Hypothalamus (tissue), 51 donors: ENCODE results near the gene ST3GAL3.
A peak's percentile ranks its signal among the peaks of the same experiment; 100 is the strongest.

Experiments used
- DNase-seq, 51 donors: peaks; one replicate each; lab custom pipeline; 2025; lab: John Stamatoyannopoulos, UW

The ST3GAL3 gene

DNA sequence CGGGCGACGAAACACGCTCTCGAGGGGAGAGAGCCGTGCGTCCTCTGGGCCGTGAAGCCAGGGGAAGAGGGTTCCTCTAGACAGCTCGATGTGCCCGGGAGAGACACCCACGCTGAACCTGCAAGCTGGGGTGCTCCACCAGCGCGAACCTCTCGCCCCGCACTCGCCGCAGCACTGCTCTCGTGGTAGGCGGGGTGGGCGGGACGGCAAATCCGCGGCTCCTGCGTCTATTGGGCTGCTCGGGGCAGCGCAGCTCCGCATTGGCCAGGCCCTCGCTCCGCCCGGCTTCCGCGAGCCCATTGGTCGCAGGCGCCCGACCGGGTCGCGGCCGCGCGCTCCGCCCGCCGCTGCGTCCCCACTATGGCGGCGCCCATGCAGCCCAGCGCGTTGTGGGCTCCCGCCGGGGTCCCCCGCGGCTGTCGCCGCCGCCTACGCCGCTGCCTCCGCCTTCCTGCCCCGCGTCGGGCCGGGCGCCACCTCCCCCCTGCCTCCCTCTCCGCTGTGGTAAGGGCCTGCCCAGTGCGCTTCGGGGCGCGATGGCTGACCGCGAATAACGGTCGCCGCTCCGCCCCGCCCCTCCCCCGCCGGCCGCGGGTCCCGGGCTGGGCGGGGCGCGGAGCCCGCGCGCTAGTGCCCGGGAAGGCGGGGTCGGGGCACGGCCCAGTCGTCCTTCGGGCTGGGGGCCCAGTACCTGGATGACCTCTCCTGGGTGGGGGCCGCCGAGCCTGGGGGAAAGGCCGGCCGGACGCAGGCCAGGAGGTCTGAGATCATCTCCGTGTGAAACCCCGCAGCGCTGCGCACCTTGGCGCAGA is at the start of gene ST3GAL3:
ST3GAL3 (plus strand) TSS at position 347 of the 812 bp plus-strand sequence. CDS start 28,727 bp downstream, outside the sequence.
- DNase-seq = peak; percentile 23 to 94 (median 83)

DNA sequence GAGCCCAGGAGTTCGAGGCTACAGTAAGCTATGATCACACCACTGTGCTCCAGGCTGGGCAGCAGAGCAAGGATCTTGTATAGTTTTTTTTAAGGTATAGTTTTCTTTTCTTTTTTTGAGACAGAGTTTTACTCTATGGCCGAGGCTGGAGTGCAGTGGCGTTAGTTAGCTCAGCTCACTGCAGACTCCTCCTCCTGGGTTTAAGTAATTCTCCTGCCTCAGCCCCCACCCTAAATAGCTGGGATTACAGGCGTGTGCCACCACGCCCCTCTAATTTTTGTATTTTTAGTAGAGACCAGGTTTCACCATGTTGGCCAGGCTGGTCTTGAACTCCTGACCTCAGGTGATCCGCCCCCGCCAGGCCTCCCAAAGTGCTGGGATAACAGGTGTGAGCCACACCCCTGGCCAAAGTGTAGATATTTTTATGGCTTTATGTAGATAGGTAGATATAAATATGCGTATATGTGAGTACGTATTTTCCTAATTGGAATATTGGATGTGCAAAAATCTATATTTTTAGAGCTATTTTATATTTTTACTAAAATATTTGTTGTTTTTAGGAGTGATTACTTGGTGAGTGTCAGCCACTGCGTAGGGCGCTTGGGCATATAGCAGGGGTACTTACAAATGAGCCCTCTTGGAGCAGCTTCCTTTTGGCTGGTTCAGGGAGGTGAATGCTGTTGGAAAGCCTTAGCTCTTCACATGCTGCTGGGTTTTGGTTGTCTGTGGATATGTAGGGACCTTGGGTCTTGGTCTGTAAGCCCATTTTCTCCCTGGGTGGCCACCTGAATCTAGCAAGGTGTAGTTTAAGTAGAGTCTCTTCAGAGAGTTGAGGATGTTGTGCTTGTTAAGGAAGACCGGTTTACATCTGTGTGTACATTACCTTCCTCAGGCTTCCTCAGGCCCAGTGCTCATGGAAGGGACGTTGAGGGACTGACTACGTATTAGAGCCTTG is 47.8 kb upstream of the ST3GAL3 start:
- DNase-seq = no peak

GRCh38 chr1:43660355-43660754 is 47.0 kb upstream of the ST3GAL3 start:
- DNase-seq = peak in 1 of 51 donors; percentile 37

DNA sequence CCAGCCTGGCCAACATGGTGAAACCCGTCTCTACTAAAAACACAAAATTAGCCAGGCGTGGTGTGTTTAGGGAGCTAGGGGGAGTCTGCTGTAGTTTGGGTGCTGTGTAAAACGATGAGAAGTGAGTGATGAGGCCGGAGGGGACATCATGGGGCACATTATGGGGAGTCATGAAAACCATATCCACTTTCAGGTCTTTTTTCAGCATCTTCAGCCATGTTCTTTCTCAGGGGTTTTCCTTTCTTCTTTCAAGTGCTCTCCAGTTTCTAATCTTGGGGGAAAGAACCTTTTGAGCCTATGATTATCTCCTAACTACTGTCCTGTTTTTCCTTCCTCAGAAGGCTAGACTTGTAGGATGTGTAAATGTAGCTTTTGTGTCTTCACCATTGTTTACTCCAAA is 43.0 kb upstream of the ST3GAL3 start:
- no peak for DNase-seq

DNA sequence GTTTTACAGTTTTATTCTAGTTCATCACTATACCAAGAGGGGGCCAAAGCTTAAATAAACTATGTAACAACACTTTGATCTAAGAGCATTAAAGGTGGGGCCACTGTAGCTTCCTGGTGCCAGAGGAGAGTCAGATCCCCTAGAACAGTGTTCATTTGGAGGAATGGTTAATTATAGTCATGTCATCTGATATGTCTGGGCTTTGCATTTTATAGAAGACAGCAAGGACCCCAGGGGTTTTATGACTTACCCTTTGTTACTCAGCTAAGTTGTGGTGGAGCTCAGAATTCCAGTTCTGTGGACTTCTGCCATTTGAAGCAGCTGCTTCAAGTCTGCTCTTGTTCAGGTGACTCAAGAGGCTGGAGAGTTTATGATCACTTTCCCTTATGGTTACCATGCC is 40.7 kb upstream of the ST3GAL3 start:
- no peak for DNase-seq

DNA sequence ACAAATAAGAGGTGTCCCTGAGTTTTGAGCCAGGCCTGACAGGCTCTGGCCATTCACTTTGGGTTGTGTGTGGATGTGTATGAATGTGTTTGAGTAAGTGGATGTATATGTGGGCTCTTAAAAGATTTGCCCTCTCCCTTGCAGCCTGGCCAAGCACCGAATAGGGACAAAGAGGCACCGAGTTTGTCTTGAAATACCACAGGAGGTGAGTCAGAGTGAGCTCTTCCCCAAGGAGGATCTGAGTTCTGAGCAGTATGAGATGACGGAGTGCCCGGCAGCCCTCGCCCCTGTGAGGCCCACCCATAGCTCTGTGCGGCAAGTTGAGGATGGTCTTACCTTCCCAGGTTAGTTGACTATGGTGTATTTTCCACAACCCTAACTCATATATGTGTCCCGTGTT is 38.4 kb upstream of the ST3GAL3 start:
- no peak for DNase-seq

- no peak for DNase-seq
Observed at GRCh38 chr1:43669878-43670277, 37.5 kb upstream of the ST3GAL3 start.

GRCh38 chr1:43671193-43671592 is 36.1 kb upstream of the ST3GAL3 start:
- DNase-seq = no peak

- DNase-seq = peak in 2 of 51 donors; percentile 7 to 21
Observed at GRCh38 chr1:43671626-43672330, 35.6 kb upstream of the ST3GAL3 start.

DNA sequence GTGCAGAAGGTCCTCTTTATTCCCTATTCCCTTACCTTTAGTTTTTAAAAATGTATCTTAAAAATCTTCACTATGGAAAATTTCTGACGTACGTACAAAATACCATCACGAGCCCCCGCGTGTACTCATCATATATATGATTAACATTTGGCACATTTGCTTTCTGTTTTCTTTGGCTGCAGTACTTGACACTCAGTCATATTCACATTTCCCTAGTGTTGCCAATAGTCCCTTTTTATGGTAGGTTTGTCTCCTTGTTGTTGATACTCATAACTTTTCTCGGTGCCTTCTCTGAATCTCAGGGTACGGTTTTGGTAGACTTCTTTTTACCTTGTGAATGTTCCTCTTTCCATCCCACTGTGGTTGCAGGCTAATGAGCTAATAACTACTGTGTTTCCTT is 34.1 kb upstream of the ST3GAL3 start:
- no peak for DNase-seq

- DNase-seq = no peak
Observed at GRCh38 chr1:43678940-43679339, 28.4 kb upstream of the ST3GAL3 start.

- DNase-seq = no peak
Observed at GRCh38 chr1:43683560-43683959, 23.8 kb upstream of the ST3GAL3 start.

DNA sequence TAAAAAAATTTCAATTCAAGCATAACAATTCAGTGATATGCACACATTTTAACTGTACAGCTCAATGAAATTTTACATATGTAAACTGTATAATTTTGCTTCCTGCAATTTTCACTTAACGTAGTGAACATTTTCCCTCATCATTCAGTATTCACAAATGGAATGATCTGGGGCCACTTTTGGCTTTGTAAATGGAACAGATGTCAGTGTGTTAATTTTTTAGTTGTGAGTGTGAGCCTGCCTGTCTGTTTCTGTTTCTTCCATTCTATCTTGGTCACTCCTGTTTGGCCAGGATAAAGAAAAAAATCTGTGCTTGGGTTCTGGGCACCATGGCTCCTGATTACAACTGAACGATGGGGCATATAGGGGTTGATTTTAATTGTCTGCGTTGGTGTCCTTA is 20.5 kb upstream of the ST3GAL3 start:
- DNase-seq = no peak

DNA sequence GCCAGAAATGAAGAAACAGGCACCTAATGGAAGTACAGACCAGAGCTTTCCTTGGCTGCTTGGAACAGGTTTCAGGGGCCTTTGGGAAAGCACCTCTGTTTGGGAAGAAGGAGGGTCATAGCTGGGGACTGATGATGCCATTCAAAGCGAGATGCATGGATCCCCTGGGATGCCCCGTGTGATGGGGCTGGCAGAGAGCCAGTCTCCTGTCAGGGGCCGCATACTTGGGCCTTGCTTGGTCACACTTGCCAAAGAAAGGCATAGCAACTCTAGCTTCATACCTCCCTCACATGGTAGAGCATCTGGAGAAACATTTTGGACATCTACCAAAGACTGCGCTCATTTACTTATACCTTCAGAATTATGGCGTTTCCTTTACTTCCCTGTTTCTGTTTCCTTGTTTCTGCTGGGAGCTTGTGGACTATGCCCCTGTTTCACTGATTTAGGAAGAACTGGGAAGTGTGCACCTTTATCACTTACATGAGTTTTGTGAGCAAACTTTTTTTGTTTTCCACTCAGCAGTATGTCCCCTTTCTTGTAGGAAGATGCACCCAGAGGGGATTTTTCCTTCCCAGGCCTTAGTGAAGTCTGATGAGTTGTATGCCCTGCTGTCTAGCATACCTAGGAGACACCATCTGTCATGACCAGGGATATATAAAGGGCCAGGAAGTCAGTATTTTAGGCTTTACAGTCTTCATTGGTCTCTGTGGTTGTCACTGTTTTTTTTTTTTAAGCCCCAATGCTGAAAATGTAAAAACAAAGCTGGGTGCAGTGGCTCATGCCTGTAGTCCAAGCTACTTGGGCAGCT is 19.8 kb upstream of the ST3GAL3 start:
- DNase-seq = no peak

DNA sequence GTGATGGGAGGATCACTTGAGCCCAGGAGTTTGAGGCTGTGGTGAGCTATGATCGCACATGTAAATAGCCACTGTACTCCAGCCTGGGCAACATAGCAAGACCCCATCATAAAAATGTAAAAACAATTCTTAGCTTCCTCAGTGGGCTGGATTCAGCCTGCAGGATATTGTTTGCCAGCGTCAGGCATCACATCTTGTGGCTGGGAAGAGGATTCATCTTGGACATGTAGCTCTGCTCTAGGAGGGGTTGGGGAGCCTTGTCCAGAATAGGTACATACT is 19.3 kb upstream of the ST3GAL3 start:
- DNase-seq = no peak

DNA sequence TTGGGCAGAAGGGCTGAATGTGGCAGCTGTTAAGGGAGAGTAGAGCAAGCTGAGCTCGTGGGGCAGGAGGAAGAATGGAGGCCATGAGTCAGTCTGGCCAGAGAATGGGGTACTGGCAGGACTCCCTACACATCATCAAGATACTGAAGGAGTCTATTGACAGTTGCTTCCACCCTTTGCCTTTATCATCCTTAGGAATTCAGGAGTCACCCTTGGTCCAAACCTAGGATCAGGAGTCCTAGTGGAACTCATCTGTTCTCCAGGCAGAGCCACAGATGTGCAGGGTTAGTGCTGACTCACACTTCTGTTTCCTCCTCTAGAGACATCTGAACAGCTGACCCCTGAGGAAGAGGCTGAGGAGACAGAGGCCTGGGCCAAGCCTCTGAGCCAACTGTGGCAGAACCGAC is 18.7 kb upstream of the ST3GAL3 start:
- DNase-seq = no peak

DNA sequence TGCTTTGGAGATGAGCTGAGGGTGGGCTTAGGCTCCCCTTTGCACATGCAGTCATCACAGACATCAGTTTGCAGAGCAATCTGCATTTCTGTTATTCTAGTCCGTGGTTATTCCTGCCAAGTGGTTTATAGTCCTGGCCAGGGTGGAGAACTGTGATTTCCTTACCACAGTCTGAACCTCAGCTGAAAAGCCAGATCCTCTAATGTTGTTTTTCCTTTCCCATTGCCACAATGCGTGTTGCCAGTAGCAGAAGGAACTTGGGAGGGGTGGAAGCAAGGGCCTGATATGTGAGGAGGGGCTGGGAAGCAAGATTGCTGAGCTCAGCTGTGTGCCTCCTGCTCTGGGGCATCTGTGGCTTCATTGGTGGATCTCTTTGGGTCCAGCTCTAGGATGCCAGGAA is 18.0 kb upstream of the ST3GAL3 start:
- no peak for DNase-seq

DNA sequence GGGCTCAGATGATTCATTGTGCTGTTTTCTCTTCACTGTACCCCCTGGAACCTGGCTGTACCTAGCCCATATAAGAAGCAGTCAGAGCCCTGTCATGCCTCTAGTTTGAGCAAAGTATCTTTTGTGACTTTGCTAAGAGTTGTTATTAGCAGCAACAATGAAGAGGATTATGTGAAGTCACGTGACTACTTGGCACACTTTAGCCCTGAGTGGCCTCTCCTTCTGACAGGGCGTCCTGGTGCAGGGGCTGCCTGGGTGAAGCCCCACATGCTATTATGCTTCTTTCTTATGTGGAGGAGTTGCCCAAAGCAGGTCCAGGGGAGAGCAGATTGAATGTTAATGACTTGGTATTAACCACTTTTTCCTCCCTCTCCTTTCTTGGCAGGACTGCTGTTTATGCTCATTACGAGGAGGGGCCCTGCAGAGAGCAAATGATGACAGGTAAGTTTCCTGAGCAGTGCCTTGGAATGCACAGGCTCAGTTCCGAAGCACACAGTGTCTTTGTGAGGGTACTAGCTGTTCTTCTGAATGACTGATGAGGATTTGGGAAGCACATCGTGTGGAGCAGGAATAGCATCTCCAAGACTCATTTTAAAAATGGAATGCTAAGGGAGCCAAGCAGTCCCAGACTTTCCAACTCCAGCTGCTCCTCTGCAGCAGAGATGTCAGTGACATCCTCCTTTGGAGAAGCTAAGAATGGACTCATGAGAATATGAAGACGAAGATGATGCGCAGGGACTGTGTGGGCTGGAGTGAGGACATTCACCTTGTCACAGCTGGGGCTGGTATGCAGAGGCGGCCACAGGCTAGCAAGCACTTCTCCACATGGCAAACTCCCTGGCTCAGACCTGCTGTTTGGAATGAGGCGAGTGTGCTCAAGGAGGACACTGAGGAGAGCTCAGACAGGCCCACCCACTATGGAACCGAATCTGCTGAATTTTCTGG is 15.2 kb upstream of the ST3GAL3 start:
- peak in 16 of 51 donors; percentile 3 to 76 (median 14) for DNase-seq

DNA sequence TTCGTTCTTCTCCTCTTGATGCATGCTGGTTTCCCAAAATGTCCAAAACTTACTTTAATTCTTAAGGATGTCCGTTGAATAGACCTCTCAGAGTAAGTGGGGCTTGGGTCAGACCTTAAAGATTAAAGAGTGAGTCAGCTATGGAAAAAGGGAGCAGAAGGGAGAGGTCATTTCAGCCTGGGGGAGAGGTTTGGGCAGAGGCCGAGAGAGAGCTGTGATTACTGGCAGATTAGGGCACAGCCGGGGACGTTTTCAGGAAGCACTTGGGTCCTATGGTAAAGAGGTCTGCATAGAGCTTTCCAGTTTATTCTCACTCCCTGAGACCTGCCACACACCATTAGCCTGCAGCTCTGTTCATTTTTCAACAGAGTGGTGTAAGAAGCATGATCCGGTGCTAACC is 14.0 kb upstream of the ST3GAL3 start:
- no peak for DNase-seq
